ENCODE data around the gene CWH43. TPM values are rescaled to one million over a fixed set of nuclear protein-coding genes. Genes with fewer than 3 reads are reported as not detected.

CWH43 gene
- total and polyA plus RNA-seq, 2 of the 13 experiments (the other 11 are each of a cell fraction or from before 2014, with no cell fraction given): not detected

- intact Hi-C loops (cut with micrococcal nuclease; ENCODE audit: unreplicated experiment) (loop anchor here (5.0 kb wide), 1 partner anchor 370 kb away; no protein-coding TSS in a partner anchor), in situ Hi-C loops (cut with HindIII; ENCODE audit: extremely low pct_ligation_motif_present, low pct_unique_long_range_greater_than_20kb) (no loop called here)
- ChIA-PET POLR2A (no interaction called here), CTCF (ENCODE audit: low intra/inter-chr PET ratio, low total read pairs) (no interaction called here)
- no peak overlapping the region for H3K27ac ChIP-seq (ENCODE audit: extremely low read length, insufficient read depth, low read length)
- H3K4me1 ChIP-seq (ENCODE audit: insufficient read depth, low read length): no peaks in the 10 kb centered on the region
- no peak for ATAC-seq
- 75% methylated on average over 1 of the region's 1 CpG for WGBS (ENCODE audit: low lambda C conversion rate)
- H3K4me2 ChIP-seq (ENCODE audit: low read depth, low read length): no peak overlapping the region
- no peaks in the 10 kb centered on the region for H3K36me3 ChIP-seq (replicated peaks in 1 of 2; ENCODE audit: control insufficient read depth in 1 of 2, insufficient read depth in 2 of 2, low read length in 2 of 2)
- no TSS peak for BruUV-seq (replicated peaks)
- no peaks in the 10 kb centered on the region for H3K79me2 ChIP-seq (ENCODE audit: insufficient read depth, low read length)
- no peaks in the 10 kb centered on the region for H3K27me3 ChIP-seq (ENCODE audit: control insufficient read depth in 1 of 2, insufficient read depth in 2 of 2, low read length in 2 of 2)
- TF ChIP-seq ZBTB34 (CRISPR knock-in tag; IDR thresholded peaks at IDR 0.05) (no peak), DMTF1 (CRISPR knock-in tag; IDR thresholded peaks at IDR 0.05) (no peak), SSRP1 (CRISPR knock-in tag; IDR thresholded peaks at IDR 0.05) (no peak), ZNF615 (CRISPR knock-in tag; IDR thresholded peaks at IDR 0.05; ENCODE audit: borderline replicate concordance) (no peak), ZNF841 (CRISPR knock-in tag; IDR thresholded peaks at IDR 0.05; ENCODE audit: borderline replicate concordance) (no peak), HOXD1 (CRISPR knock-in tag; IDR thresholded peaks at IDR 0.05) (no peak), ZNF282 (IDR thresholded peaks at IDR 0.05; ENCODE audit: partially characterized antibody) (no peak), ZNF318 (CRISPR knock-in tag; IDR thresholded peaks at IDR 0.05) (no peak), NFATC3 (CRISPR knock-in tag; IDR thresholded peaks at IDR 0.05) (no peak), ZNF382 (CRISPR knock-in tag; IDR thresholded peaks at IDR 0.05; ENCODE audit: borderline replicate concordance) (no peak)
- no peak overlapping the region for H3K9ac ChIP-seq (ENCODE audit: insufficient read depth, low read depth, low read length)
- FAIRE-seq: no peak
- no peaks in the 10 kb centered on the region for H3K9me3 ChIP-seq (ENCODE audit: low read length)
- no peak overlapping the region for H3K4me3 ChIP-seq (replicated peaks in 1 of 3; ENCODE audit: insufficient read depth in 1 of 3, low read depth in 2 of 3, low read length in 3 of 3)
- no peak for DNase-seq (ENCODE audit: low spot score)
- no peaks in the 10 kb centered on the region for H4K20me1 ChIP-seq (ENCODE audit: insufficient read depth, low read length)
- no peak overlapping the region for H2AFZ ChIP-seq (ENCODE audit: low read length)
Observed at GRCh38 chr4:48947731-48948130, 38.3 kb upstream of the CWH43 start.

Measured in HepG2 (cell line).